ENCODE results near the gene SDHAF3.

Gene SDHAF3

GRCh38 chr7:97218767-97219166 is 101.3 kb downstream of the SDHAF3 start:
- DNase-seq (ENCODE audit: low spot score) = no peak

GRCh38 chr7:97219237-97219636 is 101.7 kb downstream of the SDHAF3 start:
- no peak for DNase-seq (ENCODE audit: low spot score)

DNA sequence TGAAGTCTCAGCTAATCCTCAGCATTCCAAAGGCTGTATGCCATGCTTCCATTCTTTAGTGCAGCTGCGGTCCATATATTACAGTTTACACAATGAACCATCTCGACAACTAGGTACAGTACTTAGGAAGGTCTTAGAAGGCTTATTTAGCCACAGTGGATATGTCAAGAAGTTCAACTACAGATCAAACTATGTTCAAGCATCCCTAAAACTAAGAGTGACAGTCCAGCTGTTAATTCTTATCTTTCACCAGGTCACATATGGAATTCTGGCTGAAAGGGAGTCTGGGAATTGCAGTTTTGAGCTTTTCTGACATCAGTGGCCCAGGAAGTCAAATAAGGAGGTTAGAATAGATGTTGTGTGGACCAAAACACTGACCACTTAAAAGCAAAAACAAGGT is 106.8 kb downstream of the SDHAF3 start:
- no peak for DNase-seq (ENCODE audit: low spot score)

- no peak for DNase-seq (ENCODE audit: low spot score)
Measured at GRCh38 chr7:97226541-97226940, 109.0 kb downstream of the SDHAF3 start.

Measured in CD4-positive, alpha-beta T cell treated with Interleukin-15 for 4 hours (primary cell).